H9 (cell line): ENCODE data around the gene CFAP97. TPM values are rescaled to one million over a fixed set of nuclear protein-coding genes. Genes with fewer than 3 reads are reported as not detected.
A peak's percentile ranks its signal among the peaks of the same experiment; 100 is the strongest.

Experiments used
- DNase-seq: peaks from one replicate; pipeline ENCODE4 v3.0.0-alpha.2; 2017
- H2AFZ ChIP-seq: one replicate; pipeline ENCODE4 v1.6.1; 2013; ENCODE audit warnings: mild to moderate bottlenecking, low read length, control low read depth, moderate library complexity
- H2AK5ac ChIP-seq: 2 replicates; pipeline ENCODE4 v1.6.1; 2013; ENCODE audit warnings: low read length, control low read depth, mixed read lengths; ENCODE audit not compliant: insufficient read length
- H2BK120ac ChIP-seq: one replicate; pipeline ENCODE4 v1.6.1; 2013; ENCODE audit warnings: low read depth, mild to moderate bottlenecking, low read length, control low read depth, inconsistent platforms; ENCODE audit not compliant: poor library complexity, severe bottlenecking
- H2BK12ac ChIP-seq: 2 replicates; pipeline ENCODE4 v1.6.1; 2013; ENCODE audit warnings: low read length, control low read depth, mixed read lengths, low read depth; ENCODE audit not compliant: insufficient read length
- H2BK15ac ChIP-seq: 2 replicates; pipeline ENCODE4 v1.6.1; 2013; ENCODE audit warnings: low read depth, low read length, control low read depth
- H2BK20ac ChIP-seq: one replicate; pipeline ENCODE4 v1.6.1; 2013; ENCODE audit warnings: low read depth, mild to moderate bottlenecking, low read length, control low read depth, inconsistent platforms; ENCODE audit not compliant: poor library complexity, severe bottlenecking
- H2BK5ac ChIP-seq: 2 replicates; pipeline ENCODE4 v1.6.1; 2013; ENCODE audit warnings: low read length, control low read depth, mixed read lengths; ENCODE audit not compliant: insufficient read length
- H3K14ac ChIP-seq: 2 replicates; pipeline ENCODE4 v1.6.1; 2013; ENCODE audit warnings: low read length, control low read depth; ENCODE audit not compliant: insufficient read depth
- H3K18ac ChIP-seq: 2 replicates; pipeline ENCODE4 v1.6.1; 2013; ENCODE audit warnings: low read depth, mild to moderate bottlenecking, mixed read lengths, low read length, control low read depth; ENCODE audit not compliant: insufficient read length
- H3K23ac ChIP-seq: 2 replicates; pipeline ENCODE4 v1.6.1; 2013; ENCODE audit warnings: low read length, control low read depth, mixed read lengths, low read depth; ENCODE audit not compliant: insufficient read length
- H3K23me2 ChIP-seq: 2 replicates; pipeline ENCODE4 v1.6.1; 2013; ENCODE audit warnings: low read depth, mild to moderate bottlenecking, mixed read lengths, low read length, control low read depth; ENCODE audit not compliant: insufficient read length, poor library complexity, severe bottlenecking
- H3K27ac ChIP-seq: 2 replicates; pipeline ENCODE4 v1.5.1; 2013; ENCODE audit warnings: low read length, control low read depth, mixed read lengths, low read depth; ENCODE audit not compliant: insufficient read length
- H3K27me3 ChIP-seq: 2 replicates; pipeline ENCODE4 v1.6.1; 2013; ENCODE audit warnings: low read length, control low read depth, inconsistent platforms; ENCODE audit not compliant: insufficient read depth
- H3K4ac ChIP-seq: 2 replicates; pipeline ENCODE4 v1.6.1; 2013; ENCODE audit warnings: low read depth, mild to moderate bottlenecking, control low read depth, inconsistent platforms, low read length, moderate library complexity
- H3K4me1 ChIP-seq: 2 replicates; pipeline ENCODE4 v1.6.1; 2013; ENCODE audit warnings: low read length, control low read depth, inconsistent platforms; ENCODE audit not compliant: insufficient read depth
- H3K4me2 ChIP-seq: 2 replicates; pipeline ENCODE4 v1.6.1; 2013; ENCODE audit warnings: low read length, control low read depth, mixed read lengths; ENCODE audit not compliant: insufficient read length, insufficient read depth
- H3K56ac ChIP-seq: 2 replicates; pipeline ENCODE4 v1.6.1; 2013; ENCODE audit warnings: low read depth, mild to moderate bottlenecking, mixed read lengths, low read length, control low read depth; ENCODE audit not compliant: insufficient read length
- H3K79me1 ChIP-seq: 2 replicates; pipeline ENCODE4 v1.6.1; 2013; ENCODE audit warnings: low read depth, mild to moderate bottlenecking, moderate library complexity, low read length, control low read depth, inconsistent platforms; ENCODE audit not compliant: insufficient read depth, poor library complexity, severe bottlenecking
- H3K79me2 ChIP-seq: 2 replicates; pipeline ENCODE4 v1.6.1; 2013; ENCODE audit warnings: low read length, control low read depth, inconsistent platforms; ENCODE audit not compliant: insufficient read depth
- H3K9ac ChIP-seq: 2 replicates; pipeline ENCODE4 v1.6.1; 2013; ENCODE audit warnings: low read length, control low read depth, mixed read lengths; ENCODE audit not compliant: insufficient read length; ENCODE audit errors: extremely low read depth
- H3K9me3 ChIP-seq: one replicate; pipeline ENCODE4 v1.6.1; 2013; ENCODE audit warnings: low read depth, low read length, inconsistent platforms; ENCODE audit not compliant: control insufficient read depth
- H3T11ph ChIP-seq: one replicate; pipeline ENCODE4 v1.6.1; 2013; ENCODE audit warnings: mild to moderate bottlenecking, low read length, control low read depth, inconsistent platforms
- H4K20me1 ChIP-seq: one replicate; pipeline ENCODE4 v1.6.1; 2013; ENCODE audit not compliant: control insufficient read depth, insufficient read length, insufficient read depth
- H4K5ac ChIP-seq: 2 replicates; pipeline ENCODE4 v1.6.1; 2013; ENCODE audit warnings: low read depth, mild to moderate bottlenecking, mixed read lengths, low read length, control low read depth; ENCODE audit not compliant: insufficient read length
- H4K8ac ChIP-seq: replicated peaks from 2 replicates; pipeline ENCODE4 v1.6.1; 2013; ENCODE audit warnings: low read length, control low read depth, mixed read lengths, low read depth; ENCODE audit not compliant: insufficient read length
- H4K91ac ChIP-seq: 2 replicates; pipeline ENCODE4 v1.6.1; 2013; ENCODE audit warnings: low read depth, mild to moderate bottlenecking, moderate library complexity, mixed read lengths, low read length, control low read depth; ENCODE audit not compliant: insufficient read length
- H3K27ac Mint-ChIP-seq, 3 experiments: 2 replicates in 2 of 3; 3 replicates in 1 of 3; pipeline ENCODE4 v1.8.0; 2020 to 2021; ENCODE audit warnings: mixed read lengths in 3 of 3, mild to moderate bottlenecking in 1 of 3, moderate library complexity in 1 of 3
- H3K27me3 Mint-ChIP-seq: 2 replicates; pipeline ENCODE4 v1.8.0; 2021; ENCODE audit warnings: low read depth, mild to moderate bottlenecking, moderate library complexity, mixed read lengths
- H3K36me3 Mint-ChIP-seq, 3 experiments: 2 replicates in 2 of 3; 3 replicates in 1 of 3; pipeline ENCODE4 v1.8.0; 2020 to 2021; ENCODE audit warnings: low read depth in 3 of 3, mixed read lengths in 3 of 3; ENCODE audit not compliant: insufficient read depth in 1 of 3
- H3K4me1 Mint-ChIP-seq, 2 experiments: 2 replicates each; pipeline ENCODE4 v1.8.0; 2020; ENCODE audit warnings: mixed read lengths in 2 of 2
- H3K4me3 Mint-ChIP-seq, 2 experiments: 2 replicates in 1 of 2; 3 replicates in 1 of 2; pipeline ENCODE4 v1.8.0; 2020 to 2021; ENCODE audit warnings: mild to moderate bottlenecking in 2 of 2, mixed read lengths in 2 of 2, moderate library complexity in 1 of 2
- H3K9me3 Mint-ChIP-seq, 2 experiments: 2 replicates in 1 of 2; 3 replicates in 1 of 2; pipeline ENCODE4 v1.8.0; 2020; ENCODE audit warnings: mild to moderate bottlenecking in 2 of 2, mixed read lengths in 2 of 2, moderate library complexity in 1 of 2
- CTCF ChIP-seq: fragments of 200-600 bp; sonication (generic); conservative IDR thresholded peaks from 3 replicates; pipeline ENCODE4 v1.8.0; 2021; ENCODE audit warnings: antibody characterized with exemption, mild to moderate bottlenecking
- total RNA-seq: library from RNA; stranded (reverse); gene quantifications from 2 replicates; pipeline ENCODE4 v1.2.1, GENCODE V29; 2021

CFAP97 gene
- total RNA-seq, 1 experiment from 2014 or later: 39.3 TPM

DNA sequence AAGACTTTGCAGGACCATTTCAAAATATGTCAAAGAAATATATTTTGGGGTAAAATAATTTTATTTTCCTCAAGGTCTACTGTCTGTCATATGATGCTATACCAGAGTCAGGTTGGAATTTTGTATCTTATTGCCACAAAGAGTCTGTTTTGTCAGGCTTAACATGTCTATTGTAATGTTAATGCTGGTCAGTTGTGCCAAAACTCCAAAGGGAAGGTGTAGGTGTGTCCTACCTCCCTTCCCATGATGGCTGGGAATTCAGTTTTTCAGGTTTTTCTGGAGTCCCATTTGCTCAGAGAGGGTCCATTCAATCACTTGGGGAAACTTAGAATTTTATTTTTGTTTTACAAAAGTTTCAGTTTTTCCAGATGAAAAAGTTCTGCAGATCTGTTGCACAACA is 94.1 kb downstream of the CFAP97 start:
- Histone ChIP-seq H2AK5ac (no peak overlapping the region), H3K4me2 (no peak overlapping the region), H3K14ac (no peak overlapping the region), H4K91ac (no peak overlapping the region), H3T11ph (no peak overlapping the region), H3K4me1 (peaks cover 3% of the 10 kb centered on the region; the same call in 1 of the 2 replicates), H2BK12ac (no peak overlapping the region), H4K8ac (no peak overlapping the region), H3K56ac (no peak overlapping the region), H2BK5ac (no peak overlapping the region), H3K9ac (no peak overlapping the region), H2BK15ac (no peak overlapping the region), H3K79me1 (no peaks in the 10 kb centered on the region), H2AFZ (no peak overlapping the region), H3K18ac (no peak overlapping the region), H3K79me2 (no peaks in the 10 kb centered on the region), H3K9me3 (no peaks in the 10 kb centered on the region), H2BK120ac (no peak overlapping the region), H2BK20ac (no peak overlapping the region), H3K27ac (peak overlapping the region; percentile 65), H3K23me2 (no peaks in the 10 kb centered on the region), H4K5ac (no peak overlapping the region), H3K4ac (no peak overlapping the region), H3K23ac (no peak overlapping the region), H4K20me1 (no peaks in the 10 kb centered on the region), H3K27me3 (no peaks in the 10 kb centered on the region)
- no peak for DNase-seq
- peaks cover 4 to 10% of the 10 kb centered on the region in 2 experiments for H3K9me3 Mint-ChIP-seq
- TF ChIP-seq CTCF: no peak
- peaks cover 3 to 6% (median 6%) of the 10 kb centered on the region in 3 experiments; a peak in 5 of 7 replicates for H3K36me3 Mint-ChIP-seq
- peaks cover 50 to 69% of the 10 kb centered on the region in 2 experiments for H3K4me1 Mint-ChIP-seq
- no peaks in the 10 kb centered on the region for H3K27me3 Mint-ChIP-seq
- H3K4me3 Mint-ChIP-seq: no peak overlapping the region
- H3K27ac Mint-ChIP-seq: peak overlapping the region; percentile 82 to 96 (median 85); a peak in 5 of 7 replicates

Other genes starting within 250 kb of the CFAP97 start
- gene HELT, start 185.5 kb downstream of the CFAP97 start, total RNA-seq: not detected in 2 replicates
- 54.4 and 55.9 TPM in 2 replicates for gene SLC25A4, start 60.7 kb downstream of the CFAP97 start, total RNA-seq
- 24.4 and 28.2 TPM in 2 replicates for gene SNX25, start 5.6 kb upstream of the CFAP97 start, total RNA-seq
- gene LRP2BP, start 191.9 kb upstream of the CFAP97 start, total RNA-seq: 0.20 and 0.46 TPM in 2 replicates
- 3.7 and 5.0 TPM in 2 replicates for gene ANKRD37, start 192.8 kb upstream of the CFAP97 start, total RNA-seq
- gene UFSP2, start 222.0 kb upstream of the CFAP97 start, total RNA-seq: 37.1 and 41.1 TPM in 2 replicates